Cardiac muscle cell (in vitro differentiated cells and primary cell): Measurements from ENCODE around the gene RENBP. TPM values are rescaled to one million over a fixed set of nuclear protein-coding genes. Genes with fewer than 3 reads are reported as not detected.
"Not testable (repeated sequence)": the region's sequence is repeated elsewhere in the genome, so short reads cannot be mapped to it uniquely, and the experiment has no call there.

Experiments
- DNase-seq, 2 donors: peaks; one replicate each; pipeline versions ENCODE4 v3.0.0 to v3.0.0-alpha.2; 2010 to 2017; ENCODE audit warnings: low read depth in 1 of 2, low spot score in 1 of 2
- H3K27ac ChIP-seq: fragments of 200-600 bp; sonication (generic); 2 replicates; pipeline ENCODE4 v1.5.1; 2016
- H3K27me3 ChIP-seq: fragments of 200-600 bp; sonication (generic); 2 replicates; pipeline ENCODE4 v1.6.0; 2016; ENCODE audit warnings: control low read depth
- H3K36me3 ChIP-seq: fragments of 200-600 bp; sonication (generic); 2 replicates; pipeline ENCODE4 v1.5.1; 2016; ENCODE audit warnings: control low read depth
- H3K4me1 ChIP-seq: fragments of 200-600 bp; sonication (generic); 2 replicates; pipeline ENCODE4 v1.8.1; 2017; ENCODE audit warnings: low read depth, mild to moderate bottlenecking, mixed run types
- H3K4me3 ChIP-seq: fragments of 200-600 bp; sonication (generic); 2 replicates; pipeline ENCODE4 v1.5.1; 2016; ENCODE audit warnings: mild to moderate bottlenecking
- H3K9me3 ChIP-seq: fragments of 200-600 bp; sonication (generic); 2 replicates; pipeline ENCODE4 v1.5.1; 2017; ENCODE audit warnings: low read depth, mild to moderate bottlenecking, control low read depth
- polyA plus RNA-seq: library from polyadenylated mRNA; unstranded; fragments of >200 nt; fragmentation: Nextera tagmentation; extraction: Ambion mirVana; gene quantifications from 2 replicates; pipeline ENCODE4 v1.2.1, GENCODE V29; 2016
- total RNA-seq: library from RNA; depleted of rRNA; stranded (reverse); fragments of >200 nt; gene quantifications from 2 replicates; pipeline ENCODE4 v1.2.3, GENCODE V29; 2016
- TF ChIP-seq, protein P1 (sequence below): IDR thresholded peaks from 2 replicates; pipeline ENCODE4 v1.5.1; 2012; ENCODE audit warnings: low read depth, mild to moderate bottlenecking, low read length

Gene RENBP
- total and polyA plus RNA-seq, 2 experiments from 2014 or later: 7.4 to 12.4 TPM

DNA sequence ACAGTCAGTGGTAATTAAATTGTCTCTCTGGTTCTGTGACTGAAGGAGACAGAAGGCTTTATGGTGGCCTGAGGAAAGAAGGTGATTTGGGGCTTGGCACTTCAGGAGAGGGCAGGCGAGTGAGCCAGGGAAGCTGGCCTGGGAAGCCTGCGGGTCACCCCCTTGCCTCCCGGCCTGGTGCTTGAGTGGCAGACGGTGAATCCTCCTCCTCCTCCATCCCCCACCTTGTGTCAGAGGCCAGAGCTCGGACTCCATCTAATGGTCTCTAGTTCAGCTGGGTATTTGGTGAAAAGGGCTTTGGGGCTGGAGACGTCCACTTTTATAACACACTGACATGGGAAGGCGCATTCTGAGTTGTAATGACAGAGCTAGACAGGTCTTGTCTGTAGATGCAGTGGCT is 36.8 kb upstream of the RENBP start:
- Histone ChIP-seq H3K27ac (no peak overlapping the region), H3K4me1 (no peaks in the 10 kb centered on the region), H3K27me3 (no peaks in the 10 kb centered on the region), H3K9me3 (no peaks in the 10 kb centered on the region), H3K36me3 (no peaks in the 10 kb centered on the region), H3K4me3 (no peak overlapping the region)
- DNase-seq: no peak
- TF ChIP-seq, protein P1, sequence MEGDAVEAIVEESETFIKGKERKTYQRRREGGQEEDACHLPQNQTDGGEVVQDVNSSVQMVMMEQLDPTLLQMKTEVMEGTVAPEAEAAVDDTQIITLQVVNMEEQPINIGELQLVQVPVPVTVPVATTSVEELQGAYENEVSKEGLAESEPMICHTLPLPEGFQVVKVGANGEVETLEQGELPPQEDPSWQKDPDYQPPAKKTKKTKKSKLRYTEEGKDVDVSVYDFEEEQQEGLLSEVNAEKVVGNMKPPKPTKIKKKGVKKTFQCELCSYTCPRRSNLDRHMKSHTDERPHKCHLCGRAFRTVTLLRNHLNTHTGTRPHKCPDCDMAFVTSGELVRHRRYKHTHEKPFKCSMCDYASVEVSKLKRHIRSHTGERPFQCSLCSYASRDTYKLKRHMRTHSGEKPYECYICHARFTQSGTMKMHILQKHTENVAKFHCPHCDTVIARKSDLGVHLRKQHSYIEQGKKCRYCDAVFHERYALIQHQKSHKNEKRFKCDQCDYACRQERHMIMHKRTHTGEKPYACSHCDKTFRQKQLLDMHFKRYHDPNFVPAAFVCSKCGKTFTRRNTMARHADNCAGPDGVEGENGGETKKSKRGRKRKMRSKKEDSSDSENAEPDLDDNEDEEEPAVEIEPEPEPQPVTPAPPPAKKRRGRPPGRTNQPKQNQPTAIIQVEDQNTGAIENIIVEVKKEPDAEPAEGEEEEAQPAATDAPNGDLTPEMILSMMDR: no peak

DNA sequence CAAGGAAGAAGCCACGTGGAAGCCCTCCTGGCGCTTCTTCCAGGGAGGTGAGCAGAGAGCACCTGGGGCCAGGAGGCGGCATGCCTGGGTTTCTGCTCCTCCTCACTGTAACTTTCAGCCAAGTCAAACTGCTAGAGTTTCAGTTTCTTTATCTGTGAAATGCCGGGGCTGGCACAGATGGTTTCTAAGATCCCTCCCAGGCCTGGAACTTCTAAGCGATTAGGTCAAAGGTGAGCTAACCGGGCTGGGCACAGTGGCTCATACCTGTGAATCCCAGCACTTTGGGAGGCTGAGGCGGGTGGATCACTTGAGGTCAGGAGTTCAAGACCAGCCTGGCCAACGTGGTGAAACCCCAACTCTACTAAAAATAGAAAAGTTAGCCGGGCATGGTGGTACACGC is 36.0 kb upstream of the RENBP start:
- H3K4me3 ChIP-seq, H3K27me3 ChIP-seq, H3K36me3 ChIP-seq, H3K9me3 ChIP-seq, DNase-seq, H3K4me1 ChIP-seq, H3K27ac ChIP-seq: not testable (repeated sequence)

DNA sequence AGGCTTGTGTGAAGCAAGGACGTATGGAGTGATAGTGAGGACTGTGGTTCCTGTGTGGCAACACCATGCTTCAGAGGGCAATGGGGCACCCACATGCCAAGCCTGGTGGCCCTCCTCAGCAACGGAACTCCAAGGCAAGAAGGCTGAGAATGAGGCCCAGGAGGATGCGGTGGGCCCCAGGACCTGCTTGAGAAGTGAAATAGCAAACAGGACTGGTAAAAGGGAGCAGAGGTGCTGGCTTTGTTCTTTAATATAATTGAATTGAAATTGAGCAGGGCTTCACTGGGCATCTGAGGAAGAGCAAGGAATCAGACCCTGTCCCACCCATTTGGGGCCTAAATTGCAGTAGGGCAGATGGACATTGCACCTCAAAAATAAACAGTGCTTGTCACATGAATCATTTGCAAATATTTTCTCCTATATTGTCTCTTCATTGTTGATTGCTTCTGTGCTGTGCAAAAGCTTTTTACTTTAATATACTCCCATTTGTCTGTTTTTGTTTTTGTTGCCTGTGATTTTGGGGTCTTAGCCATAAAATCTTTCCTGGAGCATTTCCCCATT is 30.4 kb upstream of the RENBP start:
- TF ChIP-seq, protein P1: no peak
- no peak for DNase-seq
- Histone ChIP-seq H3K27ac (no peak overlapping the region), H3K4me1 (no peaks in the 10 kb centered on the region), H3K27me3 (no peaks in the 10 kb centered on the region), H3K36me3 (peaks cover 2% of the 10 kb centered on the region), H3K9me3 (no peaks in the 10 kb centered on the region), H3K4me3 (no peak overlapping the region)

DNA sequence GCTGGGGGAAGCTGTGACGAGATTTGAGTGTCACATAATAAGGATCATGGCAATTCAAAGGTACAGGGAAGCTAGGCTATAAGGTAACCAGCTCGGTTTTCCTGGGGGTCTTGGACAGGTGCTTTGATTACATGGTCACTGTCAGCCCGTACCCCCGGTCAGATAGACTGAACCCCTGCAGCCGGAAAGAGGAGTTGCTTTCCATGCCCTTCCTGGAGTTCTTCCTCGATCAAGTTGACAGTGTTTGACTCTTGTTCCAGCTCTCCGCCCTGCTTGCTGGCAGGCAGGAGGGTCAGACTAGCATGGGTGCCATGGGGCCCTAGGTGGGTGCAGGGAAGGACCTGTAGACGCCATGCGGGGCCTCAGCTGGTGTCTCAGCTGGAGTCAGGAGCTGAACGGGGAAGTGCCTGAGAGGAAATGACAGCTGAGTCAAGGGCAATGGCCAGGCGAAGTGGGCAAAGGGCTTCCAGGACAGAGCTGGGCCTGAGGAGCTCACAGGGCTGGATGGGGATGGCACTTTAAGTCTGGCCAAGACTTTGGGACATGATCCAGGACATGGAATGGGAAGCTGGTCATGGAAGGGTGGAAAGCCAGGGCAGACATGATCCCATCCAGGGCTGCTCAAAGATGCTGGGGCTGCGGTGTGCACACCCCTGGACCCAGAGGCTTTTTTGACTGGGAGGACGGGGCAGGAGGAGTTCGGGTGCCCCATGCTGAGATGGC is 29.7 kb upstream of the RENBP start:
- H3K27ac ChIP-seq: peak overlapping the region; percentile 100
- no peak for DNase-seq
- H3K9me3 ChIP-seq: no peaks in the 10 kb centered on the region
- H3K36me3 ChIP-seq: peaks cover 2% of the 10 kb centered on the region
- H3K4me1 ChIP-seq: no peaks in the 10 kb centered on the region
- TF ChIP-seq, protein P1: no peak
- no peak overlapping the region for H3K4me3 ChIP-seq
- no peaks in the 10 kb centered on the region for H3K27me3 ChIP-seq

- peak overlapping the region; percentile 100 for H3K27ac ChIP-seq
- no peaks in the 10 kb centered on the region for H3K4me1 ChIP-seq
- H3K36me3 ChIP-seq: peaks cover 2% of the 10 kb centered on the region
- TF ChIP-seq, protein P1: no peak
- no peak for DNase-seq
- H3K9me3 ChIP-seq: no peaks in the 10 kb centered on the region
- H3K27me3 ChIP-seq: no peaks in the 10 kb centered on the region
- peak overlapping the region; percentile 77 for H3K4me3 ChIP-seq
Observed at GRCh38 chrX:153973127-153974002, 28.9 kb upstream of the RENBP start.
